ENCODE measurements around the gene SLC46A3.

The SLC46A3 gene

DNA sequence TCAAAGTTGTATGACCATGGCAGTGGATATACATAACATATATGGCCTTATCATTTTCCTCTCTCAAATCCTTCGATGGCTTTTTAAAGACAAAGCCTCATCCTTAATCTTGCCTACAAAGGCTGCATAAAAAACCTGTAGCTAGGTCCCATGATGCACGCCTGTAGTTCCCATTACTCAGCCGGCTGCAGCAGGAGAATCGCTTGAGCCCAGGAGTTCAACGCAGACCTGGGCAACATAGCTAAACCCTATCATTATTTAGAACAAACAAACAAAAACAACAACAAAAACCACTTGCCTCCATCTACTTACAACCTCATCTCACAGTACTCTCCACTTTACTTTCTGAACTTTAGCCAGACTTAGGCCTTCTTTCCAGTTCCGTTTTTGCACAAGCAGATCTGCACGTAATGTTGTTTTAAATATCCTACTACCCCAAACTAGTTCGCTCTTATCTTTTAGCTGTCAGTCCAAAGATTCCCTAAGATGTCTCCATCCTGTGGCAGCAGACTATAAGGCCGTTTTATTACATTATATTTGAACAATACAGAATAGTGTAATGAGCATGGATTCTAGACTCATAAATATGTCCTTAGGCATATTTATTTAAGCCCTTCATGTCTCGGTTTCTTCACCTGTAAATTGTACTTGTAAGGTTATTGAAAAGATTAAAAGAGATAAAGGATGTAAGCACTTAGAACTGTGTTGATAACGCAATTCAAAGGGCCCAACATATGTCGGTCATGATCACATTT lies 60.8 kb downstream of the SLC46A3 start:
- TF ChIP-seq, protein P1, sequence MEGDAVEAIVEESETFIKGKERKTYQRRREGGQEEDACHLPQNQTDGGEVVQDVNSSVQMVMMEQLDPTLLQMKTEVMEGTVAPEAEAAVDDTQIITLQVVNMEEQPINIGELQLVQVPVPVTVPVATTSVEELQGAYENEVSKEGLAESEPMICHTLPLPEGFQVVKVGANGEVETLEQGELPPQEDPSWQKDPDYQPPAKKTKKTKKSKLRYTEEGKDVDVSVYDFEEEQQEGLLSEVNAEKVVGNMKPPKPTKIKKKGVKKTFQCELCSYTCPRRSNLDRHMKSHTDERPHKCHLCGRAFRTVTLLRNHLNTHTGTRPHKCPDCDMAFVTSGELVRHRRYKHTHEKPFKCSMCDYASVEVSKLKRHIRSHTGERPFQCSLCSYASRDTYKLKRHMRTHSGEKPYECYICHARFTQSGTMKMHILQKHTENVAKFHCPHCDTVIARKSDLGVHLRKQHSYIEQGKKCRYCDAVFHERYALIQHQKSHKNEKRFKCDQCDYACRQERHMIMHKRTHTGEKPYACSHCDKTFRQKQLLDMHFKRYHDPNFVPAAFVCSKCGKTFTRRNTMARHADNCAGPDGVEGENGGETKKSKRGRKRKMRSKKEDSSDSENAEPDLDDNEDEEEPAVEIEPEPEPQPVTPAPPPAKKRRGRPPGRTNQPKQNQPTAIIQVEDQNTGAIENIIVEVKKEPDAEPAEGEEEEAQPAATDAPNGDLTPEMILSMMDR (IDR thresholded peaks at IDR 0.05; ENCODE audit: extremely low read depth, missing control alignments): no peak
- peak; percentile 27 for DNase-seq (ENCODE audit: low spot score)

DNA sequence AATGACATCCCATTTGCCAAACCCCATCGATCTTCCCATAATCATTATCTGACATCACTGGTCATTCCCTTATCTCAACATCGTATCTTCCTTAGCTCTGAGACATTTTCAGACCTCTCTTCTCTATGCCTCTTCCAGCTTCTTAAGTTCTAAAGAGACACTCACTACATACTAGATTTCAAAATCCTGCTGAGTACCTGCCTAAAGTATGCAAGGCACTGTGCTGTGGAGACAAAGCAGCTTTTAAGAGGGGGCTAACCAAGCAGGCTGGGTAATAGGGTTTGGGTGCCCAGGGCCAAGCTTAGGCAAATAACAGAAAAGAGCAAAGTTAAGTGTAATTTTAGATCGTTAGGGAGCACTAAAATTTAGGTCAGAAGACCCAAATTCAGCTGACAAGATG lies 63.2 kb downstream of the SLC46A3 start:
- TF ChIP-seq, protein P1 (IDR thresholded peaks at IDR 0.05; ENCODE audit: extremely low read depth, missing control alignments): no peak
- DNase-seq (ENCODE audit: low spot score): no peak

DNA sequence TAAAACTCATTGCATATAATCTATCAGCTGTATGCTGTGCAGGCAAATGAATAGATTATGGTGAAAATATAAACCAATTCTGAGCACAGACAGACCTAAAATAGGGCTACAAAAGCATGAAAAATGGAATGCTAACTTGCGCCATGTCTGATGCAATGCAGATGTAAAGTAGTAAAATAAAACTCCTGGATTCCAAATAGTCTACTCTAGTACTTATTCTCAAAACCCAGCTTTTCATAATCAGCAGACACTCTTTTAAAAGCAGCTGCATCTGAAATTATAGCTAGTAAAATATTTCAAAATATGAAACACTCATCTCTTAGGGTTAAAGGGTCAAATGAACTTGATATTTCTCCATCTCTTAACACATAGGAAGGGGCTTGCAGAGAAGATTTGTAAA lies 64.5 kb downstream of the SLC46A3 start:
- TF ChIP-seq, protein P1 (IDR thresholded peaks at IDR 0.05; ENCODE audit: extremely low read depth, missing control alignments): no peak

DNA sequence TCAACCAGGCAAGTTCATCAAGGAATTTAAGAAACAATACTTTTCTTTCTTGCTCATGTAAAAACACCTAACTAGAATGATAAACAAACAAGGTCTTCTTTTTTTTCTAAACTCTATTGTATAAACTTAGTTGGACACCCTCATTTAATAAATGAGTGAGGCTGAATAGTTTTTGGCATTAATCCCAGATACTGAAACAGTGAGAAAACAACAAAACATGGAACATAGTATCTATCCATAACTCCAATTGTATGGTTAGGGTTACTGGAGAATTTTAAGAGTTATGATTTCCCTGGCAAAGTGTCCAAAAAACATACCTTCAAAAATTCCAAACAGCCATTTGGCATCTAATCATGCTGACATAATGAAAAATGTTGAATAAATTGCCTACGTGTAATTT lies 65.7 kb downstream of the SLC46A3 start:
- TF ChIP-seq, protein P1 (IDR thresholded peaks at IDR 0.05; ENCODE audit: extremely low read depth, missing control alignments): no peak
- no peak for DNase-seq (ENCODE audit: low spot score)

More for the DNA sequence above, 64.5 kb downstream of the SLC46A3 start:
- DNase-seq (ENCODE audit: low spot score): no peak

DNA sequence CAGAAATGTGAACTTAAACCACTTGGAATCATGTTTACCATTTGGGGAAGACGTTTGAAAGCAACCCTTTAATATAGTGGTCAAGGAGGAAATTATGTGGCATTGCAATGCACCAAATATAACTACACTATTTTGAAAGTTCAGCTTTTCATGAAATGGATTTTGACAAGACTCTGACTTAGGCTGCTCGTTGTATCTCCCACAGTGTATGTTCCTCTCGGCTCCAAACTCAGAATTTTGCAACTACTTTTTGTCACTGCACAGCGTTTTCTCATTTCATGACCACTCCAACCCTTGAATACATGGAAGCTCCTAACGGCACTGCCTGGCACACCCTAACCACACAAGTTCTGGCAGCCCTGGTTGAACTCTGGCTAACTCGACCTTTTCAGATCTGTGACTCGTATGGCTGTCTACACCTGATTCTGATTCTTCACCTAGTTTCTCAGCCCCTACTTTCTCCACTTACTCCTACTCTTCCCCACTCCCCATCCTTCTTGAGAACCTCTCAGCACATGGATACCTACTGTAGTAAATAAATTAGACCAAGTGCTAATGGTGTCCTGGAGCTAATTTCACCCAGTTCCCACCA lies 66.9 kb downstream of the SLC46A3 start:
- DNase-seq (ENCODE audit: low spot score): no peak
- TF ChIP-seq, protein P1 (IDR thresholded peaks at IDR 0.05; ENCODE audit: extremely low read depth, missing control alignments): no peak

DNA sequence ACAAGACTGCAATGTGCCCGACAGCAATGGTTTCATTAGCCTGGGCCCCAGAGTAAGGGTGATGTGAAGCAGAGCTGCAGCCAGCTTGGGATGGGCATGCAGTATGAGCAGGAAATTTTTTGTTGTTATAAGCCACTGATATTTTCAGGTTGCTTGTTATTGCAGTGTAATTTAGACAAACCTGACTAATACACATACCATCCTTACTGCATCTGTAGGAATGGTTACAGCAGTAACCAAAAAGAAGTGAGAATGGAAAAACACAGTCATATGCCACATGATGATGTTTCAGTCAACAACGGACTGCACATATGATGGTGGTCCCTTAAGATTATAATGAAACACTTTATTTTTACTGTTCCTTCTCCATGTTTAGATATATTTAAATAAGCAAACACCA lies 68.5 kb downstream of the SLC46A3 start:
- DNase-seq (ENCODE audit: low spot score): no peak
- TF ChIP-seq, protein P1 (IDR thresholded peaks at IDR 0.05; ENCODE audit: extremely low read depth, missing control alignments): no peak
